ENCODE measurements around the gene GLYATL3.

The GLYATL3 gene

DNA sequence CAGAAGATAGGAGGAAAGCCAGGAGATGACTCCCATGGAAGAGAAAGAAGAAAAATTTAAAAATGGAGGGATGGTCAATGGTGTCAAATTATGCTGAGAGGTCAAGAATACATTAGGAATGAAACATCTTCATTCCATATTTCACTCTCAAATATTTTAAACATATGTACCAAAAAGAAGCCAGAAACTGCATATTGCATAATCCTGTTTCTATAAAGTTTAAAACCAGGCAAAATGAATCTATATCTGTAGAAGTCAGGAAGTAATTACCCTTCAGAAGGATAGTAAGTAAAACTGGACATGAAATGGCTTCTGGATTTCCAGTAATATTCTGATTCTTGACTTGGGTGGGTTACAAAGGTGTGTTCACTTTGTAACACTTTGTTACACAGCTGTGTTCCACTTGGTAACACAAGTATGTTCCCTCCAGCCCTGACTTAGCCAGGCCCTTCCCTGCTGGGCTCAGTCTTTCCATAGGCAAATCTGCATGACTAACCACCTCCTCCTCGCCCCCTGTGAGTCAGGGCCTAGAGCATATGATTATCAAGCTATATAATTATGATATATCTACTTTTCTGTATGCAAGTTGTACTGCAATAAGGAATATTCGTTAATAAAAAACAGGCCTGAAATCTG, 30.5 kb downstream of the GLYATL3 start:
- TF ChIP-seq EZH2phosphoT487 (IDR thresholded peaks at IDR 0.05; ENCODE audit: borderline replicate concordance) = no peak
- TF ChIP-seq CTCF (conservative IDR thresholded peaks at IDR 0.05; ENCODE audit: low read length) = no peak
- Histone ChIP-seq H3K9ac (ENCODE audit: low read depth, low read length, poor library complexity, severe bottlenecking) (no peak overlapping the region), H3K36me3 (ENCODE audit: insufficient read depth, low read length) (no peaks in the 10 kb centered on the region)

DNA sequence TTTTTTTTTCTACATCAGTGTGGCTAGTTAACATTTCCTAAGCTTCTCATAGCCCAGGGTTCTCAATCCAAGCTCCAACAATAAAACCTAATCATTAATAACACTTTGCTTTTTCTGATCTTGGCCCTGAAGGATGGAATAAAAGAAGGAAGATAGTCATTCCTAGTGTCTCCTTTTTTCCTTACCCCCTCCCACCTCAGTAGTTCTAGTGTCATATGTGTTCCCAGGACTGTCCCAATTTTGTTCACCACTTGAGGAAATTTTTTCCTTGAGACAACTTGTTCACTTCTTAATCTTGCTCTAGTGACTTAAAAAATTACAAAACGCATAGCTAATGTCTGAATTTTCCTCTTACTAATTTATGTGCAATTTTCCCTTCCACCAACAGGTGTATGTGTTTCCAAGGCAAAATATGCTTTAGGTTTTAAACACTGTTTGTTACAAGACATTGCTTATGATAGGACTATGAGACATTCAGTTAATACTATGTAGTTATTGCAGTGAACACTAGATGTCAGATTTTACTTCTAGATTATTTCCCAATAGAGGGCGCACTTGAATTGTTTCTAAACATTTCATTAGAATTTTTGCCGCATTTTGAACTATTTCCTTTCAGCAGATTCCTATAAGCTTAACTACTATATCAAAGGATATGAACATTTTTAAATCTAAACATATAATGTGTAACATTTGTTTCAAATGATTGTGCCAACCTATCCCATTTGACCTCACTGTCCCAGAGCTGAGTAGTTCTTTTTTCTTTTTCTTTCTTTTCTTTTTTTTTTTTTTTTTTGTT, 32.2 kb downstream of the GLYATL3 start:
- Histone ChIP-seq H3K27me3 (ENCODE audit: insufficient read depth, low read length, poor library complexity, severe bottlenecking) (no peaks in the 10 kb centered on the region), H3K9me2 (replicated peaks; ENCODE audit: low read depth, low read length) (no peaks in the 10 kb centered on the region), H3K4me1 (ENCODE audit: insufficient read depth, low read length, poor library complexity, severe bottlenecking) (no peaks in the 10 kb centered on the region), H3F3A (ENCODE audit: low read depth) (no peaks in the 10 kb centered on the region), H3K36me3 (ENCODE audit: insufficient read depth, low read length) (no peaks in the 10 kb centered on the region), H3K9ac (ENCODE audit: low read depth, low read length, poor library complexity, severe bottlenecking) (no peak overlapping the region), H3K9me3 (ENCODE audit: insufficient read depth, low read depth, low read length) (no peaks in the 10 kb centered on the region), H3K4me3 (ENCODE audit: low read length, poor library complexity, severe bottlenecking) (peak overlapping the region; percentile 28), H3K79me2 (ENCODE audit: insufficient read depth, low read length) (no peaks in the 10 kb centered on the region), H4K20me1 (ENCODE audit: insufficient read depth, low read length, poor library complexity, severe bottlenecking) (no peaks in the 10 kb centered on the region), H3K4me2 (ENCODE audit: low read depth, low read length, poor library complexity, severe bottlenecking) (peak overlapping the region; percentile 29), H2AFZ (ENCODE audit: low read length) (peak overlapping the region; percentile 74; the same call in 1 of the 2 replicates)
- TF ChIP-seq EZH2phosphoT487 (IDR thresholded peaks at IDR 0.05; ENCODE audit: borderline replicate concordance) (no peak), CTCF (conservative IDR thresholded peaks at IDR 0.05; ENCODE audit: low read length) (peak; percentile 100)

More for the DNA sequence above, 30.5 kb downstream of the GLYATL3 start:
- no peaks in the 10 kb centered on the region for H3K79me2 ChIP-seq (ENCODE audit: insufficient read depth, low read length)
- H3K27me3 ChIP-seq (ENCODE audit: insufficient read depth, low read length, poor library complexity, severe bottlenecking) = no peaks in the 10 kb centered on the region
- no peaks in the 10 kb centered on the region for H3F3A ChIP-seq (ENCODE audit: low read depth)
- H3K4me3 ChIP-seq (ENCODE audit: low read length, poor library complexity, severe bottlenecking) = no peak overlapping the region
- no peaks in the 10 kb centered on the region for H4K20me1 ChIP-seq (ENCODE audit: insufficient read depth, low read length, poor library complexity, severe bottlenecking)
- H3K4me1 ChIP-seq (ENCODE audit: insufficient read depth, low read length, poor library complexity, severe bottlenecking) = no peaks in the 10 kb centered on the region
- H3K9me2 ChIP-seq (replicated peaks; ENCODE audit: low read depth, low read length) = no peaks in the 10 kb centered on the region
- H3K4me2 ChIP-seq (ENCODE audit: low read depth, low read length, poor library complexity, severe bottlenecking) = no peak overlapping the region
- H3K9me3 ChIP-seq (ENCODE audit: insufficient read depth, low read depth, low read length) = no peaks in the 10 kb centered on the region
- H2AFZ ChIP-seq (ENCODE audit: low read length) = no peak overlapping the region

GRCh38 chr6:49535795-49536194, 36.1 kb downstream of the GLYATL3 start:
- TF ChIP-seq CTCF (conservative IDR thresholded peaks at IDR 0.05; ENCODE audit: low read length) = no peak
- TF ChIP-seq EZH2phosphoT487 (IDR thresholded peaks at IDR 0.05; ENCODE audit: borderline replicate concordance) = no peak
- Histone ChIP-seq H3K4me1 (ENCODE audit: insufficient read depth, low read length, poor library complexity, severe bottlenecking) (peaks cover 4% of the 10 kb centered on the region), H3K9ac (ENCODE audit: low read depth, low read length, poor library complexity, severe bottlenecking) (no peak overlapping the region), H3K4me3 (ENCODE audit: low read length, poor library complexity, severe bottlenecking) (no peak overlapping the region), H3K4me2 (ENCODE audit: low read depth, low read length, poor library complexity, severe bottlenecking) (no peak overlapping the region), H4K20me1 (ENCODE audit: insufficient read depth, low read length, poor library complexity, severe bottlenecking) (no peaks in the 10 kb centered on the region), H3K36me3 (ENCODE audit: insufficient read depth, low read length) (no peaks in the 10 kb centered on the region), H3K9me3 (ENCODE audit: insufficient read depth, low read depth, low read length) (no peaks in the 10 kb centered on the region), H3K79me2 (ENCODE audit: insufficient read depth, low read length) (no peaks in the 10 kb centered on the region), H3K9me2 (replicated peaks; ENCODE audit: low read depth, low read length) (no peaks in the 10 kb centered on the region), H3F3A (ENCODE audit: low read depth) (no peaks in the 10 kb centered on the region), H2AFZ (ENCODE audit: low read length) (no peak overlapping the region), H3K27me3 (ENCODE audit: insufficient read depth, low read length, poor library complexity, severe bottlenecking) (no peaks in the 10 kb centered on the region)
